ENCODE measurements around the gene MLIP.

DNA sequence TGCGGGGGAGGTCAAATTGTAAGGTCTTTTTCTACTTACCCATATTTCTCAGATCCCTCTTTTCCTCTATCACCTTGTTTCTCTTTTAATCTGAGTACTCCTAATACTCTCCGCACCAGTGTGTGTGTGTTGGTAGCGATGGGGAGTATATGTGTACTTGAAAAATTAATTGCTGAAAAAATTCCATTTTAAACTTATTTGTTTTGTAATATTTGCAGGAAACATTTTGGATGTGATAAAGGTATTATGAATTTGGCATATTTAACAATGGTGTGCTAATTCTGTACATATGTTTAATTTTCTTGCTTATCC lies 48.1 kb upstream of the MLIP start:
- TF ChIP-seq, protein P1, sequence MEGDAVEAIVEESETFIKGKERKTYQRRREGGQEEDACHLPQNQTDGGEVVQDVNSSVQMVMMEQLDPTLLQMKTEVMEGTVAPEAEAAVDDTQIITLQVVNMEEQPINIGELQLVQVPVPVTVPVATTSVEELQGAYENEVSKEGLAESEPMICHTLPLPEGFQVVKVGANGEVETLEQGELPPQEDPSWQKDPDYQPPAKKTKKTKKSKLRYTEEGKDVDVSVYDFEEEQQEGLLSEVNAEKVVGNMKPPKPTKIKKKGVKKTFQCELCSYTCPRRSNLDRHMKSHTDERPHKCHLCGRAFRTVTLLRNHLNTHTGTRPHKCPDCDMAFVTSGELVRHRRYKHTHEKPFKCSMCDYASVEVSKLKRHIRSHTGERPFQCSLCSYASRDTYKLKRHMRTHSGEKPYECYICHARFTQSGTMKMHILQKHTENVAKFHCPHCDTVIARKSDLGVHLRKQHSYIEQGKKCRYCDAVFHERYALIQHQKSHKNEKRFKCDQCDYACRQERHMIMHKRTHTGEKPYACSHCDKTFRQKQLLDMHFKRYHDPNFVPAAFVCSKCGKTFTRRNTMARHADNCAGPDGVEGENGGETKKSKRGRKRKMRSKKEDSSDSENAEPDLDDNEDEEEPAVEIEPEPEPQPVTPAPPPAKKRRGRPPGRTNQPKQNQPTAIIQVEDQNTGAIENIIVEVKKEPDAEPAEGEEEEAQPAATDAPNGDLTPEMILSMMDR (IDR thresholded peaks at IDR 0.05; ENCODE audit: low read depth, low read length) = no peak
- TF ChIP-seq MYC (IDR thresholded peaks at IDR 0.05; ENCODE audit: low read depth, low read length) (no peak), POLR2A (IDR thresholded peaks at IDR 0.05; ENCODE audit: extremely low read depth, insufficient read length) (no peak)
- TF ChIP-seq, protein P2, sequence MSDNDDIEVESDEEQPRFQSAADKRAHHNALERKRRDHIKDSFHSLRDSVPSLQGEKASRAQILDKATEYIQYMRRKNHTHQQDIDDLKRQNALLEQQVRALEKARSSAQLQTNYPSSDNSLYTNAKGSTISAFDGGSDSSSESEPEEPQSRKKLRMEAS (IDR thresholded peaks at IDR 0.05; ENCODE audit: low read depth, low read length) = no peak
